SU-DHL-6 (cell line): Measurements from ENCODE around the gene DMXL1.

Source experiments
- H2AFZ ChIP-seq: fragments of 200-600 bp; sonication (generic); 2 replicates; pipeline ENCODE4 v1.6.1; 2014; ENCODE audit warnings: low read depth, mild to moderate bottlenecking, moderate library complexity, mixed read lengths, antibody characterized with exemption, low read length; ENCODE audit not compliant: severe bottlenecking
- H3F3A ChIP-seq: fragments of 200-600 bp; shearing (Covaris generic); 2 replicates; pipeline ENCODE4 v1.6.0; 2016; ENCODE audit warnings: antibody characterized with exemption, mild to moderate bottlenecking; ENCODE audit not compliant: insufficient read depth
- H3K27ac ChIP-seq: fragments of 200-600 bp; sonication (generic); 2 replicates; pipeline ENCODE4 v1.5.1; 2016; ENCODE audit warnings: low read depth, mild to moderate bottlenecking, low read length, moderate library complexity, mixed read lengths
- H3K27me3 ChIP-seq: fragments of 200-600 bp; sonication (generic), shearing (Covaris generic); 2 replicates; pipeline ENCODE4 v1.6.0; 2014; ENCODE audit warnings: mild to moderate bottlenecking, low read length
- H3K36me3 ChIP-seq: fragments of 200-600 bp; sonication (generic); 2 replicates; pipeline ENCODE4 v1.6.1; 2014; ENCODE audit warnings: mild to moderate bottlenecking, low read length, mixed read lengths
- H3K4me2 ChIP-seq: fragments of 300-600, 200-600 bp; shearing (Covaris generic), sonication (generic); 2 replicates; pipeline ENCODE4 v1.6.0; 2014; ENCODE audit warnings: low read length, low read depth, mild to moderate bottlenecking; ENCODE audit not compliant: poor library complexity, severe bottlenecking
- H3K4me3 ChIP-seq: fragments of 200-600 bp; sonication (generic); 2 replicates; pipeline ENCODE4 v1.5.1; 2014; ENCODE audit warnings: antibody characterized with exemption, low read length, mild to moderate bottlenecking, mixed read lengths; ENCODE audit not compliant: insufficient read depth, poor library complexity, severe bottlenecking
- H3K79me2 ChIP-seq: fragments of 200-600 bp; sonication (generic); 2 replicates; pipeline ENCODE4 v1.6.1; 2014; ENCODE audit warnings: mild to moderate bottlenecking, low read length, moderate library complexity; ENCODE audit not compliant: insufficient read depth
- H3K9ac ChIP-seq: fragments of 200-600 bp; sonication (generic); 2 replicates; pipeline ENCODE4 v1.7.0; 2014; ENCODE audit warnings: mild to moderate bottlenecking, low read length
- H3K9me2 ChIP-seq: fragments of 200-600 bp; sonication (generic); replicated peaks from 2 replicates; pipeline ENCODE4 v1.6.1; 2014; ENCODE audit warnings: low read length; ENCODE audit not compliant: insufficient read depth
- H3K9me3 ChIP-seq: fragments of 200-600 bp; sonication (generic); 2 replicates; pipeline ENCODE4 v1.6.1; 2014; ENCODE audit warnings: low read length, mixed read lengths; ENCODE audit not compliant: insufficient read depth
- H4K20me1 ChIP-seq: fragments of 200-600 bp; sonication (generic); 2 replicates; pipeline ENCODE4 v1.6.1; 2014; ENCODE audit warnings: low read depth, mild to moderate bottlenecking, antibody characterized with exemption, low read length, moderate library complexity, mixed read lengths
- EZH2phosphoT487 ChIP-seq: fragments of 200-600 bp; sonication (generic), shearing (Covaris generic); conservative IDR thresholded peaks from 2 replicates; pipeline ENCODE4 v1.6.1; 2018; ENCODE audit warnings: mild to moderate bottlenecking, antibody characterized with exemption, low read length, moderate library complexity, mixed read lengths
- TF ChIP-seq, protein P1 (sequence below): fragments of 200-600 bp; sonication (generic); IDR thresholded peaks from one replicate; pipeline ENCODE4 v1.5.1; 2017; ENCODE audit warnings: antibody characterized with exemption, mild to moderate bottlenecking, low read length, moderate library complexity; ENCODE audit not compliant: insufficient read depth, poor library complexity, severe bottlenecking

DMXL1 gene

GRCh38 chr5:119291056-119291455 is 220.2 kb downstream of the DMXL1 start:
- peaks cover 7% of the 10 kb centered on the region for H3F3A ChIP-seq
- H3K9ac ChIP-seq = no peak overlapping the region
- H3K9me3 ChIP-seq = no peaks in the 10 kb centered on the region
- no peak overlapping the region for H2AFZ ChIP-seq
- no peak for TF ChIP-seq EZH2phosphoT487
- TF ChIP-seq, protein P1, sequence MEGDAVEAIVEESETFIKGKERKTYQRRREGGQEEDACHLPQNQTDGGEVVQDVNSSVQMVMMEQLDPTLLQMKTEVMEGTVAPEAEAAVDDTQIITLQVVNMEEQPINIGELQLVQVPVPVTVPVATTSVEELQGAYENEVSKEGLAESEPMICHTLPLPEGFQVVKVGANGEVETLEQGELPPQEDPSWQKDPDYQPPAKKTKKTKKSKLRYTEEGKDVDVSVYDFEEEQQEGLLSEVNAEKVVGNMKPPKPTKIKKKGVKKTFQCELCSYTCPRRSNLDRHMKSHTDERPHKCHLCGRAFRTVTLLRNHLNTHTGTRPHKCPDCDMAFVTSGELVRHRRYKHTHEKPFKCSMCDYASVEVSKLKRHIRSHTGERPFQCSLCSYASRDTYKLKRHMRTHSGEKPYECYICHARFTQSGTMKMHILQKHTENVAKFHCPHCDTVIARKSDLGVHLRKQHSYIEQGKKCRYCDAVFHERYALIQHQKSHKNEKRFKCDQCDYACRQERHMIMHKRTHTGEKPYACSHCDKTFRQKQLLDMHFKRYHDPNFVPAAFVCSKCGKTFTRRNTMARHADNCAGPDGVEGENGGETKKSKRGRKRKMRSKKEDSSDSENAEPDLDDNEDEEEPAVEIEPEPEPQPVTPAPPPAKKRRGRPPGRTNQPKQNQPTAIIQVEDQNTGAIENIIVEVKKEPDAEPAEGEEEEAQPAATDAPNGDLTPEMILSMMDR = no peak
- H3K4me2 ChIP-seq = no peak overlapping the region
- no peaks in the 10 kb centered on the region for H3K9me2 ChIP-seq
- H3K27ac ChIP-seq = no peak overlapping the region
- no peak overlapping the region for H3K4me3 ChIP-seq
- H3K36me3 ChIP-seq = peaks cover 6% of the 10 kb centered on the region; the same call in 1 of the 2 replicates
- H3K79me2 ChIP-seq = peaks cover 74% of the 10 kb centered on the region
- peaks cover 5% of the 10 kb centered on the region; the same call in 1 of the 2 replicates for H4K20me1 ChIP-seq
- H3K27me3 ChIP-seq = no peaks in the 10 kb centered on the region

DNA sequence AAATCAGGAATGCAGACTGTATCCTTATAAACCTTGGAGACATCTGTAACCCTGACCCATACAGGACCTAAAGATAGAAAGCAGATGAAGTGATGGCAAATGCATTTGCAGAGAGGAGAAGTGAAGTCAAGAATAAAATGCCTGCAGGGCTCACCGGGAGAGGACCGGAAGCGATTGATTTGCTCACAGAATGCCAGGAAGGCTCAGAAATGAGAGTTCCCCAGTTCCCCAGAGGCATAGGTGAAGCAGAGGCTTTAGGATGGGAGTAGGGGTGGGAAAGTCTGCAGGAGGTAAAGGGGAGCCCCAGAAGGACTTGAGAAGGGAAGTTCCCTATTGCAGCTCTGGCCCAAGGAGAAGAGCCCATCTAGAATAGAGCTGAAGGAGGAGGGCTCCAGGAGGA is 221.0 kb downstream of the DMXL1 start:
- Histone ChIP-seq H4K20me1 (peaks cover 5% of the 10 kb centered on the region; the same call in 1 of the 2 replicates), H3K4me2 (no peak overlapping the region), H3K9ac (no peak overlapping the region), H2AFZ (no peak overlapping the region), H3K27ac (no peak overlapping the region), H3K4me3 (no peak overlapping the region), H3K36me3 (peaks cover 6% of the 10 kb centered on the region; the same call in 1 of the 2 replicates), H3K9me3 (no peaks in the 10 kb centered on the region), H3K9me2 (no peaks in the 10 kb centered on the region), H3K79me2 (peaks cover 67% of the 10 kb centered on the region), H3F3A (peaks cover 7% of the 10 kb centered on the region), H3K27me3 (no peaks in the 10 kb centered on the region)
- TF ChIP-seq, protein P1 = no peak

- H3K79me2 ChIP-seq = peaks cover 57% of the 10 kb centered on the region
Measured at GRCh38 chr5:119292701-119293515, 222.0 kb downstream of the DMXL1 start.

More at GRCh38 chr5:119292701-119293515, 222.0 kb downstream of the DMXL1 start:
- Histone ChIP-seq H3K36me3 (peaks cover 6% of the 10 kb centered on the region; the same call in 1 of the 2 replicates), H3K27ac (peak overlapping the region; percentile 26; the same call in 1 of the 2 replicates), H3K27me3 (no peaks in the 10 kb centered on the region), H3K4me3 (no peak overlapping the region), H3K4me2 (no peak overlapping the region), H3K9me2 (no peaks in the 10 kb centered on the region), H4K20me1 (peaks cover 5% of the 10 kb centered on the region; the same call in 1 of the 2 replicates), H3K9ac (no peak overlapping the region), H3K9me3 (no peaks in the 10 kb centered on the region), H3F3A (peaks cover 7% of the 10 kb centered on the region), H2AFZ (no peak overlapping the region)
- TF ChIP-seq EZH2phosphoT487 = no peak
- TF ChIP-seq, protein P1 = no peak
